HG02642 (cell line): Measurements from ENCODE around the gene KCNS1.
"Not testable (repeated sequence)": the region's sequence is repeated elsewhere in the genome, so short reads cannot be mapped to it uniquely, and the experiment has no call there.

Experiments used
- ATAC-seq: cut with Tn5 transposase; IDR thresholded peaks from one replicate; pipeline ENCODE4 v1.9.1; 2021; ENCODE audit warnings: mild to moderate bottlenecking; ENCODE audit not compliant: unreplicated experiment, poor library complexity

KCNS1 gene

DNA sequence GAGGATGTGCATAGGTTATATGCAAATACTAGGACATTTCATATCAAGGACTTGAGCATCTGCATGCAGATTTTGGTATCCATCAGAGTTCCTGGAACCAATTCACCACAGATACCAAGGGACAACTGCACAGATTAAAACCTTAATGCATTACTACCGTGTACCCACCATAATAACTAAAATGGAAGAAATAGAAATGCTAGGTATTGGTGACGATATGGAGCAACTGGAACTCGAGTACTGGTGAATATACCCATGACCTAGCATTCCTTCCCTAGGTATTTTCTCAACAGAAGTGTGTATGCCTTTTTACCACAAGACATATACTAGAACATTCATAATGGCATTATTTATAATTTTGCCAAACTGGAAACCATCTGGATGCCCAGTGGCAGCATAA lies 18.5 kb downstream of the KCNS1 start:
- no peak for ATAC-seq

DNA sequence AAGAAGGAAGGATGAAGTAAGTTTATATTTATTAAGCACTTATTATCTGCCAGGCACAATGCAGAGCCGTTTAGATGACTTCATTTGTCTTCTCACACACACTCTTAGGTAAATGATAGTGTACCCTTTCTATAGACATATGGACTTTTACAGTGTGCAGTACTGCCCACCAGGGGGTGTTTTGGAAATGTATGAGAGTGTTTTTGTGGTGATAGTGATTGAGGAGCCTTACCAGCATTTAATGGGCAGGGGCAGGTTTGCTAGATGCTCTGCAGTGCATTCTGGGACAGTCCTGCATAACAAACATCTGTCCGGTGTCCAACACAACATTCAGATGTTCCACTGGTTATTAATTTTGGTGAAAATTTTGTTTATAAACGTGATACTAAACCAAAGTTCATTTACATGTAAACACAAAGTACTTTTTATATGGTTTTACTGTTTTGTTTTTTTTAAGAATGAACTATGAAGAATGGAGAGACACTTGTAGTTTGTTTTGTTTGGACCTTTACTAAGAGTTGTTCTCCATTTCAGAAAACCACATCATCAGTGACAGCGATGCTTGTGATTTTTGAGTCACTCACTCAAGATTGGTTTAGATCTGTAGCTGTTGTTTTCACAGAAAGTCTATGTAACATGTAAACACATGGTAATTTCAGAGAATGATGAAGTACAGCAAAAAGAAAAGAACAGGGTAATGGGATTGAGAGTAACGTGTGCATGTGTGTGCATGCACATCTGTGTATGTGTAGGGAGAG lies 19.9 kb downstream of the KCNS1 start:
- no peak for ATAC-seq

DNA sequence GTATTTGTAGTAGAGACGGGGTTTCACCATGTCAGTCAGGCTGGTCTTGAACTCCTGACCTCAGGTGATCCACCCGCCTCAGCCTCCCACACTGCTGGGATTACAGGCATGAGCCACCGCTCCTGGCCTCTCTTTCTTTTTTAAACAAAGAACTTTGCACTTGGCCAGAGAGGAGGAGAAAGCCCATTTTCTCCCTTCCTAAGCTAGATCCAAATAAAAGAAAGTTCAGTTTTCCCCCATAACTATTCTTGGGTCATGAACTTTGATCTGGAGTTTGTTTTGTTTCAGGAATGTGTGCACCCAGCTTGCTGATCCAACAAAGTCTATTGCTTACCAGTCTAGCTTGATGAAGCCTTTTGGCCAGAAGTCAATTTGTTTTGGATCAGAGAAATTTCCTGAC lies 23.4 kb downstream of the KCNS1 start:
- ATAC-seq, result no peak

DNA sequence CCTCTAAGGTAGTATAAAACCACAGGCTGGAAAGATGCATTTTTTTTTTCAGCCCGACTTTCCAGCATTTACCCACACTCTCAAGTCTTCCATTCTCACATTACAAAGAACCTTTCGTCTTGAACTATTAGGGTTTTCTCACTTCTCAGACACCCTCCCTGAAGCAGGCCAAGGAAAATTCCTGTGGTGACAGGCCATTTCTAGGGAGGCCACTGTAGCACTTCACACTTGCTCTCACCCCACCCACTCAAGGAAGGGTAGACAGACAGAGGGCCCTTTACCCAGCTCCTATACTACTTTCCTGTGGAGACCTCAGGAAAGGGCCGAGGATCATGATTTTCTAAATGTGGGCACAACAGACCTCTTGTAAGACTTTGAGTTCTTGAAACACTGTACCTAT lies 27.7 kb downstream of the KCNS1 start:
- no peak for ATAC-seq

DNA sequence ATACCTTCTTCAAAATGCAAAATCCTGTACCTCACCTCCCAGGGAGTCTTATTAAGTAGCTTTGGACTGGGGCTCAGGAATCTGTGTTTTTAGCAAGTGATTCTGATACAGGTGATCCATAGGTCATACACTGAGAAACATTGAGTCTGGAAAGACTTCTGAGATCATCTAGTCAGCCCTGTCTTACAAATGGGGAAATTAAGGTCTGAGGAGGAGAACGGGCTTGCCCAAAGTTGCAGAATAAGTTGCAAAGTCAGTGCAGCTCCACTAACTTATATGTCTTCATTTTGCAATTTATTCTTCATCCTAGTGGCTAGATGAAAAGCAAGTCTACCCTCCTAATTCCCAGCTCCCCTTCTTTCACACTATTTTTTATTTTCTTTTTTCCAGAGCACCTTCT lies 28.9 kb downstream of the KCNS1 start:
- no peak for ATAC-seq

DNA sequence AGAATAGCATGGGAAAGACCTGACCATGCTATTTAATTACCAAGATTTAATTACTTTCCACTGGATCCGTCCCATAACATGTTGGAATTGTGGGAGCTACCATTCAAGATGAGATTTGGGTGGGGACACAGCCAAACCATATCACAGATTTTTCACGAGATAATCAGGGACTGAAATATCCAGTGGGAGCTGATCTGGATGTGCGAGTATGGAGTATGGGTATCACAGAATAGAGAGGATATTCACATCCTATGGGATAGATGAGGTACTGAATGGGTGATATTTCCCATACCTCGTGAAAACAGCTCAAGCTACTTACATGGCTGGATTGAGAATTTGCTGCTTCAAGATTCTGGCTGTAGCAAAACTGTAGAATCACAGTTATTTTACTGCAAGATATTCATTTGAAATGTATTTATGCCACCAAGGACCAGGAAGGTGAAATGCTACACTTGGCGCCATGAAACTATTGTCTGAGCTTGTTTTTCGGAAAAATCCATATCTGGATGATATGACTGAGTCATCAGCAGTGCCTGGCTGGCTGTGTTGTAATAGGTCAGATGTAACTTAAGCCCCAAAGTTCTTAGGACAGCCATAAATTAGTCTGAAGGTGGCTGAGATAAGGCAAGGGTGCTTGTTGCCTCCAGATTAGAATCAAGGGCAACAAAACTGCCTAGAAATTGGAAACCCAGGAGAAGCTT lies 29.8 kb downstream of the KCNS1 start:
- ATAC-seq, result no peak

DNA sequence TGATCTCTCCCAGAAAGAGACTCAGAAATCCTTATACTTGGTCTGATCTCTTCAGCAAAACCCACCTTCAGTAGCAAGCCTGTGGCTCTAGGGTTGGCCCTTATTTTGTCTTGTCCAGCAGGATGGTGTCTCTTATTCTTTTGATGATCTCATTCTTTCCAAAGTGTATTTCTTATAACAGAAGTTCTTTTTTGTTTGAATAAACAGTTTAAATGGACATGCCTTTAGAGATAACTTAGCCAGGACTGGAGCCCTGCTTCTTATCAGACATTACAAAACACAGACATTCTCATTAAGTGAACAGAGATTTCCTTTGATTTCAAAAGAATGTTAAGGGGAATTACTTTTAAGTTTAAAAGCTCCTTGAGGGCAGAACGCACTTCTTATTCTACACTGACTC lies 31.7 kb downstream of the KCNS1 start:
- no peak for ATAC-seq

DNA sequence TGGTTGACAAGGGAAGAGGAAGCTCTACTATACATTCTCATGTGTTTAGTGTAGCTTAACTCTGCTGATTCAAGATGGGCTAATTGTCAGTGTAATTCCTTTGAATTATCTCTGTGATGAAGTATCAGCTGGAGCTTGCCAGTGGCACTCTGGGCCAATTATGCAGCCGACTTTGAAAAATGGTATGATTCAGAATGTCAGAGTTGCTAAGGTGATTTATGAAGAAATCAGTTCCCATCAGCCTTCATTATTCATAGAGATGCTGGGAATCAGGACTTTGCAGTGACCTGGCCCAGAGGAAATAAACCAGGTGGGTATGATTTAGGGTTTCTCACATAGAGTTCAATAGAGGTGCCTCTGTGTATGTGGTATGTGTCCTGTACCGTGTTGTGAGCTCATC lies 33.4 kb downstream of the KCNS1 start:
- ATAC-seq, result no peak

DNA sequence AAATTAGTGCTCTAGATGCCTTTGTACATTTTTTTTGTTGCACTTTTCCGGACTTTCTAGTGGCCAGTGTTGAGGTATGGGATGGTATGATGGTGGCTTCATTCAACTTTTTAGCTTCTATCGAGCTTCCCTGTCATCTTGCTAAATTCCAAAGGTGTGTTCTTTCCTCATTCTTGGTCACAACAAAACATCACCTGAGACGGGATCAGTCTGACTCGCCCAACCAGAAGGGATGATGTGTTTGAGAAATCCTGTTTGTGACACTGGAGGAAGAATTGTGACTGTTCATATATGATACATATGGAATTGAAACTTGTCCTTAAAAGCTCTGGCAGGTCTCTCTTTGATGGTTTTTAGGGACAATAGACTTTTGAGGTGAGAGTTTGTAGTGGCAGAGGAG lies 33.8 kb downstream of the KCNS1 start:
- no peak for ATAC-seq

DNA sequence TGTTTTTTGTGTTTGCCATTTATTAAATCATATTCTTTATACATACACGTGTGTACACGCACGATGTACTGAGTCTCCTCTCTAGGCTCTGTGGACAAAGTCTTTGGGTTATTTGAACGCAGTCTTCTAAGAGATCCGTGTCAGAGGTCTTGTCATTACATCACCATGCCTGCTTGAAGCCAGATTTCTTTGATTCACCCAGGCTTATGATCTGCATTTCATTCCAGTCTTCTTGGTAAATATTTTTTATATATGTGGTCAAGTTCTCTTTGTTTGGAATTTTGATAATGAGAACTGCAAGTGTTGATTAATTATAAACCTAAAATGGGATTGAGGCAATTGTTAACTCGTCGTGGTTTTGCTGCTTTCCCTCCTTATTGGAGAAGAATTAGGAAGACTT lies 34.6 kb downstream of the KCNS1 start:
- no peak for ATAC-seq

DNA sequence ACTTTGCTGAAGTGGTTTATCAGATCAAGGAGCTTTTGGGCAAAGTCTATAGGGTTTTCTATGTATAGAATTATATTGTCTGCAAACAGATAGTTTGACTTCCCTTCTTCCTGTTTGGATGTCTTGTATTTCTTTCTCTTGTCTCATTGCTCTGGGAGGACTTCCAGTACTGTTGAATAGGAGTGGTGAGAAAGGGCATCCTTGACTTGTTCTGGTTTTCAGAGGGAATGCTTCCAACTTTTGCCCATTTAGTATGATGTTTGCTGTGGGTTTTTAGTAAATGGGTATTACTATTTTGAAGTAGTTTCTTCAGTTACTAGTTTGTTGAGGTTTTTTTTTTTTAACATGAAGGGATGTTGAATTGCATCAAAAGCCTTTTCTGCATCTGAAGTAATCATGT lies 36.1 kb downstream of the KCNS1 start:
- ATAC-seq, result no peak

DNA sequence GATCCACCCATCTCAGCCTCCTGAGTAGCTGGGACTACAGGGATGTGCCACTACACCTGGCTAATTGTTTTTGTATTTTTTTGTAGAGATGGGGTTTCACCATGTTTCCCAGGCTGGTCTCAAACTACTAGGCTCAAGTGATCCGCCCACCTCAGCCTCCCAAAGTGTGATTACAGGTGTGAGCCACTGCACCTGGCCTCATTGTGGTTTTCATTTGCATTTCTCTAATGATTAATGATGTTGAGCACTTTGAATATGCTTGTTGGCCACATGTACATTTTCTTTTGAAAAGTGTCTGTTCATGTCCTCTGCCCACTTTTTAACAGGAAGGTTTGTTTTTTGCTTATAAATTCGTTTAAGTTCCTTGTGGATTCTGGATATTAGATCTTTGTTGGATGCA lies 37.8 kb downstream of the KCNS1 start:
- ATAC-seq, result not testable (repeated sequence)

DNA sequence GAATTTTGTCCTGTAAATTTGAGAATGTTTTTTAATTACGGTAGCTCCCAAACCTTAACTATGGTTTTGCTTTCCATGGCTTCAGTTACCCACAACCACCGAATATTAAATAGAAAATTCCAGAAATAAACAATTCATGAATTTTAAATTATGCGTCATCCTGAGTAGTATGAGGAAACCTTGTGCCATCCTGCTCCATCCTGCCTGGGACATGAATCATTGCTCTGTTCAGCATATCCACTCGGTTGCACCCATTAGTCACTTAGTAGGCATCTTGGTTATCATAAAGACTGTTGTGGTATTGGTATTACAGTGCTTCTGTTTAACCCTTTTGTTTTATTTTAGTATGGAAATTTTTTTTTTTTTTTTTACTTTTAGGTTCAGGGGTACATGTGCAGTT lies 39.7 kb downstream of the KCNS1 start:
- no peak for ATAC-seq

DNA sequence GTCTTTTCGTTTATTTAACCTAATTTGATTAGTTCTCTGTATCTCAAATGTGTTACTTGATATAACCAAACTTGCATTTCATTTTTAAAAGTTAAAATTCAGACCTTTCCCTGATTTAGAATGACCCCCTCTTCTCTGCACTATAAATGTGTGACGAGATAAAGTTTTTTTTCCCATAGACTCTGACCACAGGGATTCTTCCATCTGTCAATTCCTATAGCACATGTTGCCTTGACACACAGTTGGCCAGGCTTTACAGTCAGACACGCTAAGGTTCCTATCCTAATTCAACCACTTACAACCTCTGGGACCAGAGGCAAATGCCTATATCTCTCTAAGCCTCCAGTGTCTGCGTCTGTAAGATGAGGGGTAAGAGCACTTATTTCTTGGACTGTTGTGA lies 40.6 kb downstream of the KCNS1 start:
- no peak for ATAC-seq

DNA sequence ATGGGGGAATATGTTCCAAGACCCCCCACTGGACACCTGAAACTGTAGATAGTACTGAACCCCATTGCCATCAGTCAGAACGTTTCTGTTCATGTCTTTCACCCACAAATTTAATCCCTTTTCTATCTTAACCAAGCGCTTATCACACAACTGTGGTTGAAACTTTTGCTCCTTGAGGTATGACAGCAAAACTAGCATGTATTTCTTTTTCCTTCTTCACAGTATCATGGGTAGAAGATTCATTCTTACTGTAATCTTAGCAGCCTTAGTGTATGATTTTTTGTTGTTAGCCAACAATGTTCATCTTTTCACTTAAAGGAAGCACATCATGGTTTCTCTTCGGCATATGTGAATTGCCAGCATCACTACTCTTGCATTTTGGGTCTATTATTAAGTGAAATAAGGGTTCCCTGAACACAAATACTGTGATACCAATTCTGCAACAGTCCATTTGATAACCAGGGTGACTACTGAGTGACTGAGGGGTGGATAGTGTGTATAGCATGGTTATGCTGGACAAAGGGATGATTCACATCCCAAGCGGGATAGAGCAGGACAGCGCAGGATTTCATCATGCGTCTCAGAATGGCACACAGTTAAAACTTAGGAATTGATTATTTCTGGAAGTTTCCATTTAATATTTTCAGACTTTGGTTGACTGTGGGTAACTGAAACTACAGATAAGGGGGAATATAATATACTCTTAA lies 41.8 kb downstream of the KCNS1 start:
- ATAC-seq, result no peak

DNA sequence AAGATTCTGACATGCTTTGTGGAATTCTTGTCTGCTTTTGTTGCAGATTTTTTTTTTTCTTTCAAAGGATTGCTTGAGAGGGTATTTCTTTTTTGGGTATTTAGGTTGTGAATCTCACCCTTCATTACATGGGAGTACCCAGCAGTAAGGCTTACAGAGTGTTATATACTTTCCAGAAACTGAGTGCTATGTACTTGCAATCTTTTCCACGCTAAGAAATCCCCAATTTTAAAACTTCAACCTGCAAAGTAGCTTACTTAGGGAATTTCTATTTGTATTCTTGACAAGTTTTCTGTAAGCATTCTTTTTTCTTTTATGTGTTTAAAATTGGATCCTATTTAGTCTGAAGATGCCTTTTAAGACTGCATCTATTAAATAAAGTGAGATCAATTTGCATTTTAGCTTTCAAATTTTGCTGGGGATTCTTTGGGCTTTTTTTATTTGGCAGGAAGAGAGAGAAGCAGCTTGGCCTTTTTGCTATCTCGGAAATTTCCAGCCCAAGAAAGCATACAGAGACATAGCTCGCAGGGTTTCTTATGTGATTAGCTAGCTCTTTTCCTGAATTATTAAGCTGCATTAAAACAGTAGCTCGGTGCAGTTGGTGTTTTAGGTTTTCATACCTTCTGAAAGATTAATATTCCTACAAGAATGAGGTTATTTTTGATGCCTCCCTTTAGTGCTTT lies 42.6 kb downstream of the KCNS1 start:
- ATAC-seq, result no peak

DNA sequence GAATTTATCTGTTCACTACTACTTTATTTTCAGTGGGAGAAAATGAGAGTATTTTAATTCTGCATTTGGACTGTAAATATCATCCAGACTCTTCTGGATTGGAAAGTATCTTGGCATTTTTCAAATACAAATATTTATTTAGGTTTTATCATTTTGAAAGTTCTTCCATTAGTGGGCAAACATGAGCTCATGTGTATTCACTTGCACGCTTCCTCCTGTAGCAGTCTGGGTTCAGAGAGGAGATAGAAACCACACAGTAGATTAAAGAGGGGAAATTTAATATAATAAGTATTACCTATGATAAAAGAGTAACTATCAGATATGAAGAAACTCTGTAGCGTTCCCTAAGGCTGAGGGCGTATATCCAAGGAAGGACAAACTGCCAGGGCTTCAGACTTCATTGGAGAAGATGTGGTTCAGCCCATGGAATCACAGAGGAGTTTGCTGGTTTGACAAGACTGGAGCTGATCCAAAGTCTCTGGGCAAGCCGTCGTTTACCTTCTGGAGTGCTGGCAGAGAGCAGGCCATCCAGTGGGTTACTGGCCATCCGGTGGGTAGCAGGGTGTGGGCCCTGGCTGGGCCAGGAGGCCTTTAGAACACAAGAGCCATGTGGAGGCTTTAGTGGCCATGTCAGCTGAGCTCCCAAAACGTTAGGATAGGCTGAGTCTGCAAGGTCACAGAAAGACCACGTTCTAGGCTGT lies 44.3 kb downstream of the KCNS1 start:
- ATAC-seq, result no peak

DNA sequence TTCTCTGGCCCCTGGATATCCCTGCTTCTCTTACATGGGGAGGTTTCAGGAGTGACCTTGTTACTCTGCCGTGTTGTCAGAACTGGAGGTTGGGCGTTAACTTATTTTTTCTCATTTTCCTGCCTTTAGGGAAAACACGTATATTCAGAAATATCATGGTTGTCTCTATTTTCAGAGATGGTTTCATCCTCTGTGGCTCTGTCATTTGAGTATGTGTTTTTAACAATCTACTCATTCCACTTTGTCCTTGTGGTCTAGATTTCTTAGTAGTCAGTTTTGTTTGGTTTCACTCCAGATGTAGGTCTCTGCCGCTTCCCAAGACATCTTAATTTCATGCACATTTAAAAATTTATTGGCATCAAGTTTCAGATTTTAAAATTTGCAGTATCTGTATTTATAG lies 45.9 kb downstream of the KCNS1 start:
- no peak for ATAC-seq

DNA sequence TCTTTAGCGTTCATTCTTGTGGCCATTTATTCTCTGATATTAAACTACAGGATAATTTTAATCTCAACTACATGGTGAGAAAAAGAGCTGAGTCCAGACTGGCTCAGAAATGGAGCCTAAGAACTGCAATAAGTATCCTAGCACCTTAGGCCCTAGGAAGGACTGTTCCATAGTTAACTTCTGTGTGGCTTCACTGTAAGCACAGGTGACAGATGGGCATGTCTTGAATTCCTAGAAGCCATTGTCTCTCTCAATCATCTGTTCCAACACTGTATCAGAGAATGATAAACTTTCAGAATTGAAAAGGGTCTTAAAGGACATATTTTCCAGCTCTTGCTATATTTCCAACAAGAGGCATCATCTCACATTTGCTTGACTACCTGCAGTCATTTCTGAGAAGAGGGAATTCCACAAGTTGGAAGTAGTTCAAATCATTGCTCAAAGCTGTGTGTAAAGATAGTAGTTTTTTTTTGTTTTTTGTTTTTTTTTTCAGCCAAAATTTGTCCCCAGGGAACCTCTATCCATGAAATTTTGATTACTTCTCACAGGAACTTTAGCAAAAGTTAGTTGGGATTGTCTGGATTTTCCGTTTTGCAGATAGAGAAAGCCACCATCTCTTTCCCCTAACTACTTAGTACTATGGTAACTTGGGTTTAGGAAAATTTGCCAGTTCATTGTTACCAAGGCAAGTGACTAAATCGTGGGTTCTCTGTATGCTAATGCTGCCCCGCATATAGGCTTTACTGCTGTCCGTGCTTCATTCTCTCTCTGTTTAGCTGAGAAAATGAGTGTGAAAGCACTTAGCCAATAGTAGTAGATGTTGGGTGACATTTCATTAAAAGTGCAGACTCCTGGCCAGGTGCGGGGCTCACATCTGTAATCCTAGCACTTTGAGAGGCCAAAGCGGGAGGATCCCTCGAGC lies 47.2 kb downstream of the KCNS1 start:
- ATAC-seq, result no peak
